H9 (cell line): ENCODE measurements around the gene PTGIR. TPM values are rescaled to one million over a fixed set of nuclear protein-coding genes. Genes with fewer than 3 reads are reported as not detected.

Source experiments
- DNase-seq: peaks from one replicate; pipeline ENCODE4 v3.0.0-alpha.2; 2017
- H2AFZ ChIP-seq: one replicate; pipeline ENCODE4 v1.6.1; 2013; ENCODE audit warnings: mild to moderate bottlenecking, low read length, control low read depth, moderate library complexity
- H2AK5ac ChIP-seq: 2 replicates; pipeline ENCODE4 v1.6.1; 2013; ENCODE audit warnings: low read length, control low read depth, mixed read lengths; ENCODE audit not compliant: insufficient read length
- H2BK120ac ChIP-seq: one replicate; pipeline ENCODE4 v1.6.1; 2013; ENCODE audit warnings: low read depth, mild to moderate bottlenecking, low read length, control low read depth, inconsistent platforms; ENCODE audit not compliant: poor library complexity, severe bottlenecking
- H2BK12ac ChIP-seq: 2 replicates; pipeline ENCODE4 v1.6.1; 2013; ENCODE audit warnings: low read length, control low read depth, mixed read lengths, low read depth; ENCODE audit not compliant: insufficient read length
- H2BK15ac ChIP-seq: 2 replicates; pipeline ENCODE4 v1.6.1; 2013; ENCODE audit warnings: low read depth, low read length, control low read depth
- H2BK20ac ChIP-seq: one replicate; pipeline ENCODE4 v1.6.1; 2013; ENCODE audit warnings: low read depth, mild to moderate bottlenecking, low read length, control low read depth, inconsistent platforms; ENCODE audit not compliant: poor library complexity, severe bottlenecking
- H2BK5ac ChIP-seq: 2 replicates; pipeline ENCODE4 v1.6.1; 2013; ENCODE audit warnings: low read length, control low read depth, mixed read lengths; ENCODE audit not compliant: insufficient read length
- H3K14ac ChIP-seq: 2 replicates; pipeline ENCODE4 v1.6.1; 2013; ENCODE audit warnings: low read length, control low read depth; ENCODE audit not compliant: insufficient read depth
- H3K18ac ChIP-seq: 2 replicates; pipeline ENCODE4 v1.6.1; 2013; ENCODE audit warnings: low read depth, mild to moderate bottlenecking, mixed read lengths, low read length, control low read depth; ENCODE audit not compliant: insufficient read length
- H3K23ac ChIP-seq: 2 replicates; pipeline ENCODE4 v1.6.1; 2013; ENCODE audit warnings: low read length, control low read depth, mixed read lengths, low read depth; ENCODE audit not compliant: insufficient read length
- H3K23me2 ChIP-seq: 2 replicates; pipeline ENCODE4 v1.6.1; 2013; ENCODE audit warnings: low read depth, mild to moderate bottlenecking, mixed read lengths, low read length, control low read depth; ENCODE audit not compliant: insufficient read length, poor library complexity, severe bottlenecking
- H3K27ac ChIP-seq: 2 replicates; pipeline ENCODE4 v1.5.1; 2013; ENCODE audit warnings: low read length, control low read depth, mixed read lengths, low read depth; ENCODE audit not compliant: insufficient read length
- H3K27me3 ChIP-seq: 2 replicates; pipeline ENCODE4 v1.6.1; 2013; ENCODE audit warnings: low read length, control low read depth, inconsistent platforms; ENCODE audit not compliant: insufficient read depth
- H3K4ac ChIP-seq: 2 replicates; pipeline ENCODE4 v1.6.1; 2013; ENCODE audit warnings: low read depth, mild to moderate bottlenecking, control low read depth, inconsistent platforms, low read length, moderate library complexity
- H3K4me1 ChIP-seq: 2 replicates; pipeline ENCODE4 v1.6.1; 2013; ENCODE audit warnings: low read length, control low read depth, inconsistent platforms; ENCODE audit not compliant: insufficient read depth
- H3K4me2 ChIP-seq: 2 replicates; pipeline ENCODE4 v1.6.1; 2013; ENCODE audit warnings: low read length, control low read depth, mixed read lengths; ENCODE audit not compliant: insufficient read length, insufficient read depth
- H3K56ac ChIP-seq: 2 replicates; pipeline ENCODE4 v1.6.1; 2013; ENCODE audit warnings: low read depth, mild to moderate bottlenecking, mixed read lengths, low read length, control low read depth; ENCODE audit not compliant: insufficient read length
- H3K79me1 ChIP-seq: 2 replicates; pipeline ENCODE4 v1.6.1; 2013; ENCODE audit warnings: low read depth, mild to moderate bottlenecking, moderate library complexity, low read length, control low read depth, inconsistent platforms; ENCODE audit not compliant: insufficient read depth, poor library complexity, severe bottlenecking
- H3K79me2 ChIP-seq: 2 replicates; pipeline ENCODE4 v1.6.1; 2013; ENCODE audit warnings: low read length, control low read depth, inconsistent platforms; ENCODE audit not compliant: insufficient read depth
- H3K9ac ChIP-seq: 2 replicates; pipeline ENCODE4 v1.6.1; 2013; ENCODE audit warnings: low read length, control low read depth, mixed read lengths; ENCODE audit not compliant: insufficient read length; ENCODE audit errors: extremely low read depth
- H3K9me3 ChIP-seq: one replicate; pipeline ENCODE4 v1.6.1; 2013; ENCODE audit warnings: low read depth, low read length, inconsistent platforms; ENCODE audit not compliant: control insufficient read depth
- H3T11ph ChIP-seq: one replicate; pipeline ENCODE4 v1.6.1; 2013; ENCODE audit warnings: mild to moderate bottlenecking, low read length, control low read depth, inconsistent platforms
- H4K20me1 ChIP-seq: one replicate; pipeline ENCODE4 v1.6.1; 2013; ENCODE audit not compliant: control insufficient read depth, insufficient read length, insufficient read depth
- H4K5ac ChIP-seq: 2 replicates; pipeline ENCODE4 v1.6.1; 2013; ENCODE audit warnings: low read depth, mild to moderate bottlenecking, mixed read lengths, low read length, control low read depth; ENCODE audit not compliant: insufficient read length
- H4K8ac ChIP-seq: replicated peaks from 2 replicates; pipeline ENCODE4 v1.6.1; 2013; ENCODE audit warnings: low read length, control low read depth, mixed read lengths, low read depth; ENCODE audit not compliant: insufficient read length
- H4K91ac ChIP-seq: 2 replicates; pipeline ENCODE4 v1.6.1; 2013; ENCODE audit warnings: low read depth, mild to moderate bottlenecking, moderate library complexity, mixed read lengths, low read length, control low read depth; ENCODE audit not compliant: insufficient read length
- H3K27ac Mint-ChIP-seq, 3 experiments: 2 replicates in 2 of 3; 3 replicates in 1 of 3; pipeline ENCODE4 v1.8.0; 2020 to 2021; ENCODE audit warnings: mixed read lengths in 3 of 3, mild to moderate bottlenecking in 1 of 3, moderate library complexity in 1 of 3
- H3K27me3 Mint-ChIP-seq: 2 replicates; pipeline ENCODE4 v1.8.0; 2021; ENCODE audit warnings: low read depth, mild to moderate bottlenecking, moderate library complexity, mixed read lengths
- H3K36me3 Mint-ChIP-seq, 3 experiments: 2 replicates in 2 of 3; 3 replicates in 1 of 3; pipeline ENCODE4 v1.8.0; 2020 to 2021; ENCODE audit warnings: low read depth in 3 of 3, mixed read lengths in 3 of 3; ENCODE audit not compliant: insufficient read depth in 1 of 3
- H3K4me1 Mint-ChIP-seq, 2 experiments: 2 replicates each; pipeline ENCODE4 v1.8.0; 2020; ENCODE audit warnings: mixed read lengths in 2 of 2
- H3K4me3 Mint-ChIP-seq, 2 experiments: 2 replicates in 1 of 2; 3 replicates in 1 of 2; pipeline ENCODE4 v1.8.0; 2020 to 2021; ENCODE audit warnings: mild to moderate bottlenecking in 2 of 2, mixed read lengths in 2 of 2, moderate library complexity in 1 of 2
- H3K9me3 Mint-ChIP-seq, 2 experiments: 2 replicates in 1 of 2; 3 replicates in 1 of 2; pipeline ENCODE4 v1.8.0; 2020; ENCODE audit warnings: mild to moderate bottlenecking in 2 of 2, mixed read lengths in 2 of 2, moderate library complexity in 1 of 2
- CTCF ChIP-seq: fragments of 200-600 bp; sonication (generic); conservative IDR thresholded peaks from 3 replicates; pipeline ENCODE4 v1.8.0; 2021; ENCODE audit warnings: antibody characterized with exemption, mild to moderate bottlenecking
- WGBS: extraction: QIAGEN DNeasy Blood & Tissue Kit; methylation state at CpG from one replicate; pipeline ENCODE4 v1.1.7; 2013; ENCODE audit warnings: missing lambda C conversion rate, low lambda C conversion rate, mixed read lengths; ENCODE audit not compliant: insufficient read length; ENCODE audit errors: extremely low coverage; 5-methylcytosine and 5-hydroxymethylcytosine counted together
- total RNA-seq: library from RNA; stranded (reverse); gene quantifications from 2 replicates; pipeline ENCODE4 v1.2.1, GENCODE V29; 2021

PTGIR gene
- total RNA-seq, 1 experiment from 2014 or later: not detected

GRCh38 chr19:46596008-46596407, 28.9 kb downstream of the PTGIR start:
- no peak overlapping the region for H3K23ac ChIP-seq
- H2AK5ac ChIP-seq: no peak overlapping the region
- no peak overlapping the region for H4K91ac ChIP-seq
- no peaks in the 10 kb centered on the region for H4K20me1 ChIP-seq
- H3K27ac ChIP-seq: no peak overlapping the region
- H4K5ac ChIP-seq: no peak overlapping the region
- H3K79me2 ChIP-seq: no peaks in the 10 kb centered on the region
- H2BK12ac ChIP-seq: no peak overlapping the region
- Mint-ChIP-seq H3K27ac (no peak overlapping the region; a peak in 1 of 7 replicates), H3K4me3 (no peak overlapping the region), H3K4me1 (no peaks in the 10 kb centered on the region), H3K27me3 (peaks cover 5% of the 10 kb centered on the region; the same call in 1 of the 2 replicates), H3K36me3 (0 out of 7 replicates have a peak, but pooled peaks cover 0 to 4% (median 0%) of the 10 kb centered on the region in 3 experiments), H3K9me3 (peaks cover 3 to 9% of the 10 kb centered on the region in 2 experiments; a peak in 3 of 5 replicates)
- no peak overlapping the region for H2BK15ac ChIP-seq
- no peak overlapping the region for H4K8ac ChIP-seq
- H3K79me1 ChIP-seq: no peaks in the 10 kb centered on the region
- no peak overlapping the region for H2BK120ac ChIP-seq
- no peak overlapping the region for H3K4me2 ChIP-seq
- no peak overlapping the region for H3K18ac ChIP-seq
- H3K9ac ChIP-seq: no peak overlapping the region
- no peak for DNase-seq
- no peaks in the 10 kb centered on the region for H3K27me3 ChIP-seq
- H3K56ac ChIP-seq: no peak overlapping the region
- H3T11ph ChIP-seq: no peak overlapping the region
- WGBS: no CpG with 5 or more reads among the region's 6 CpGs
- no peaks in the 10 kb centered on the region for H3K4me1 ChIP-seq
- no peak overlapping the region for H3K14ac ChIP-seq
- TF ChIP-seq CTCF: no peak
- no peak overlapping the region for H3K4ac ChIP-seq
- no peak overlapping the region for H2BK5ac ChIP-seq
- no peak overlapping the region for H2AFZ ChIP-seq
- no peak overlapping the region for H2BK20ac ChIP-seq
- no peaks in the 10 kb centered on the region for H3K23me2 ChIP-seq
- no peaks in the 10 kb centered on the region for H3K9me3 ChIP-seq
